Measurements from ENCODE around the gene ASB6.

DNA sequence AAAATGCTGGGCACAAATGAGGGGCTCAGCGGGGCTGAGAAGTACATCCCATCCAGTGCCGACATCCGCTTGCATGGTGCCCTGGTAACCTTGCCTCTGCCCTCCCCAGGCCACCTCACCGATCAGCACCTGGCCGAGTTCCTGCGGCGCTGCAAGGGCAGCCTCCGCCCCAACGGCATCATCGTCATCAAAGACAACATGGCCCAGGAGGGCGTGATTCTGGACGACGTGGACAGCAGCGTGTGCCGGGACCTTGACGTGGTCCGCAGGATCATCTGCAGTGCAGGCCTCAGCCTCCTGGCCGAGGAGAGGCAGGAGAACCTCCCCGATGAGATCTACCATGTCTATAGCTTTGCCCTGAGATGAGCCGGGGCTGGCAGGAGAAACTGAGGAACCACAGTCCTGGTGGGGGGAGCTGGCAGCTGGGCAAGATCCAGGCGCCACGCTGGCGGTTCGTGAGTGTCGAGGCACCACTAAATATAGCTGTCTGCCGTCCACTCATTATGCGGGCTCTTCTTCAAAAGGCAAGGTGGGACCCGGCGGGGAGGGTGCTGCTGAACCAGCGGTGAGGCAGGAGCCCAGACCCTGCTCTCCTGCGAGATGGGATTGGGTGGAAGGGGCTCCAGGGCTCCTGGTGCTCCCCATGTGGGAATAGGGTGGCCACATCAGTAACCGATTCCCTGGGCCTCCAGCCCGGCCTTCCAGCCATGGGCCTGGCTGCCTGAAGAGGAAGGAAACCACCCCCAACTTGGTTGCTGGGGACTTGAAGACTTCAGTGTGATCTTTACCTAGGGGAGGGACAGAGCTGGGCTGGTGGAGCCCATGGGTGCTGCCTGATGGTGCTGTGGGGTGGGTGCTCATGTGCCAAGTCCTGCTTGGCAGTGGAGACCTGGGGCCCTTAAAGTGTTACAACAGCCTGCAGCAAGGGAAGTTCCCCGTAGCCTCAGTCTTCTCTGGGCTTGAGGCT lies 6.6 kb downstream of the ASB6 start:
- no peak for TF ChIP-seq POLR2A (IDR thresholded peaks at IDR 0.05)
- TF ChIP-seq, protein P1, sequence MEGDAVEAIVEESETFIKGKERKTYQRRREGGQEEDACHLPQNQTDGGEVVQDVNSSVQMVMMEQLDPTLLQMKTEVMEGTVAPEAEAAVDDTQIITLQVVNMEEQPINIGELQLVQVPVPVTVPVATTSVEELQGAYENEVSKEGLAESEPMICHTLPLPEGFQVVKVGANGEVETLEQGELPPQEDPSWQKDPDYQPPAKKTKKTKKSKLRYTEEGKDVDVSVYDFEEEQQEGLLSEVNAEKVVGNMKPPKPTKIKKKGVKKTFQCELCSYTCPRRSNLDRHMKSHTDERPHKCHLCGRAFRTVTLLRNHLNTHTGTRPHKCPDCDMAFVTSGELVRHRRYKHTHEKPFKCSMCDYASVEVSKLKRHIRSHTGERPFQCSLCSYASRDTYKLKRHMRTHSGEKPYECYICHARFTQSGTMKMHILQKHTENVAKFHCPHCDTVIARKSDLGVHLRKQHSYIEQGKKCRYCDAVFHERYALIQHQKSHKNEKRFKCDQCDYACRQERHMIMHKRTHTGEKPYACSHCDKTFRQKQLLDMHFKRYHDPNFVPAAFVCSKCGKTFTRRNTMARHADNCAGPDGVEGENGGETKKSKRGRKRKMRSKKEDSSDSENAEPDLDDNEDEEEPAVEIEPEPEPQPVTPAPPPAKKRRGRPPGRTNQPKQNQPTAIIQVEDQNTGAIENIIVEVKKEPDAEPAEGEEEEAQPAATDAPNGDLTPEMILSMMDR (IDR thresholded peaks at IDR 0.05): no peak
